Measurements from ENCODE around the gene EPC2.
"Not testable (repeated sequence)": the region's sequence is repeated elsewhere in the genome, so short reads cannot be mapped to it uniquely, and the experiment has no call there.

EPC2 gene

DNA sequence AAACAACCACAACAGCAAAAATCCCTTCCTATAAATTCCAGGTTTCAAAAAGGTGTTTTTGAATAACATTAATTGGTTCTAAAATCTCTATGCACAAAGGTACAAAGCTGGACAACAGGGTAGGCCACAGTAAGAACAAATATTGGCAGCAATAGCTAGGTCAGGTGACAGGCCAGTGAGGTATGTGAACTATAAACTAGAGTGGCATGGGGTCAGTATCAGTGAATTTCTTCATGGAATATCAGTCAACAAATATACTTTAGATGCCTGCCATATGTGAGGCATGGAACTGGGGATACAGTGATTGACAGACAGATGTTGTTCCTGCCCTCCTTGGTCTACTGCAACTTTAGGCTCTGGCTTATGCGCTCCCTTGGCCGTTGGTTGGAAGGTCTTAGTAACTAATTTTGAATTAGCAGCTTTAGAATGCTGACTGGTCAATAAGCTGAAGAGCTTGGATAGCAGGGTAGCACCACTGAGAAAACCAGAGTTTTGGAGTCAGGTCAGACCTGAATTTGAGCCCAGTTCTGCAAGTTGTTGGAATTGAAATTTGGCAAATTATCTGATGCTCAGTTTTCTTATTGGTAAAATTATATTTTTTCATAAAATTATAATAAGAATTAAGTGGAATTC is 2.3 kb upstream of the EPC2 start:
- DNase-seq (ENCODE audit: low read depth, low spot score) = no peak

- DNase-seq (ENCODE audit: low read depth, low spot score) = no peak
Measured at GRCh38 chr2:148642891-148643416, 1.6 kb upstream of the EPC2 start.

DNA sequence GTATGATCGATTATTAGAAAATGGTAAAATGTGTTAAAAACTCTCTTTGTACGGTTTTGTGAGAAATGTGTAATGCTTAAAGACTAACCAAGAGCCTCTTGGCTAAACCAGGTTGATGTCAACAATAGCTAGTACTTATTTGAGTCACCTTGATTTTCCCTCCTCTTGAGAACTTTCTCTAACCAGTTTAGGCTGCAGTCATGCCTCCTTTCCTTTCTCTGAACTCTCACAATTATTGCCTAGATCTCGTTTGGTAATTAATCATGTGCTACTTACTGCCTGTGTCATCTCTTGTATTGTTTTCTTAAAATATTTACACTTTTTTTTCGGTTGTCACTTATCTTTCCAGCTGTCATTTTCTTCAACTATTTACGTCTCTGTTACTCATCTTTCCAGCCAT is 1.1 kb upstream of the EPC2 start:
- DNase-seq (ENCODE audit: low read depth, low spot score) = no peak

GRCh38 chr2:148644883-148645538 is 460 bp downstream of the EPC2 start:
- DNase-seq (ENCODE audit: low read depth, low spot score) = peak; percentile 68

GRCh38 chr2:148645539-148646230 is 1.1 kb downstream of the EPC2 start:
- no peak for DNase-seq (ENCODE audit: low read depth, low spot score)

- DNase-seq (ENCODE audit: low read depth, low spot score) = no peak
Measured at GRCh38 chr2:148646231-148646559, 1.6 kb downstream of the EPC2 start.

- DNase-seq (ENCODE audit: low read depth, low spot score) = not testable (repeated sequence)
Measured at GRCh38 chr2:148647711-148648110, 3.2 kb downstream of the EPC2 start.

GRCh38 chr2:148649936-148650335 is 5.4 kb downstream of the EPC2 start:
- DNase-seq (ENCODE audit: low read depth, low spot score) = no peak

- DNase-seq (ENCODE audit: low read depth, low spot score) = no peak
Measured at GRCh38 chr2:148650881-148651280, 6.3 kb downstream of the EPC2 start.

GRCh38 chr2:148651972-148652371 is 7.4 kb downstream of the EPC2 start:
- no peak for DNase-seq (ENCODE audit: low read depth, low spot score)

DNA sequence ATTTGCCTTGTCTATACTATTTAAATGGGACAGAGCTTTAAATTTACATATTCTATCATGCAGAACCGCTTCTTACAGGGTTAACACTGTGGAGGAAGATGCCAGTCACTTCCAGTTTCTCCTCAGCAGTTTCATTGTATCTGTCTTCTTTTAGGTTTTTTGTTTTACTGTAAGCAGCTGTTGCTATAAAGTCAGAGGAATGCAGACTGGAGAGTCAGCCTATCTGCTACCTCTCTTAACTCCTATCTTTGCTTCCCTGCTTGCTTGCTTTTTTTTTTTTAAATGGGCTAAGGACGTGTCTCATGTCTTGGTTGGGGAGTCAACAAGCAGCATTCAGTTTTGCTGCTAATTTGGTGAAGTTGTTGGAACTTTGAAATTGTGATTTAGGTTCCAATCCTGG is 8.9 kb downstream of the EPC2 start:
- DNase-seq (ENCODE audit: low read depth, low spot score) = no peak

- no peak for DNase-seq (ENCODE audit: low read depth, low spot score)
Measured at GRCh38 chr2:148654435-148654834, 9.9 kb downstream of the EPC2 start.

GRCh38 chr2:148656516-148656915 is 12.0 kb downstream of the EPC2 start:
- no peak for DNase-seq (ENCODE audit: low read depth, low spot score)

- DNase-seq (ENCODE audit: low read depth, low spot score) = no peak
Measured at GRCh38 chr2:148658807-148659722, 14.5 kb downstream of the EPC2 start.

DNA sequence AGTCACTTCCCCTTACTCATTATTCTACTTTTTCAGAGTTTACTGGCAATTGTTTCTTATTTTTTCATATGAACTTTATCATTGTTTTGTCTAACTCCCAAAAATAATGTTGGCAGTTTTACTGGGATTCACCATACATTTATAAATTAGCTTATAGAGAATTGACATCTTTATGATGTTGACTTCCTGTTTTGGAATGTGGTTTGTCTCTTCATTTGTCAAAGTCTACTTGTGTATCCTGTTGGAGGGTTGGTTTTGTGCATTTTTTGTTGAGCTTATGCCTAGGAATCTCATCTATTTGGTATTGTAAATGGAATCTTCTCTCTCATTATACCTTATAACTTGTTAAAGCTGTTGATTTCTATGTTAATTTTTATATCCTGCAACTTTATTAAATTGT is 16.4 kb downstream of the EPC2 start:
- no peak for DNase-seq (ENCODE audit: low read depth, low spot score)

- DNase-seq (ENCODE audit: low read depth, low spot score) = not testable (repeated sequence)
Measured at GRCh38 chr2:148662332-148662731, 17.8 kb downstream of the EPC2 start.

DNA sequence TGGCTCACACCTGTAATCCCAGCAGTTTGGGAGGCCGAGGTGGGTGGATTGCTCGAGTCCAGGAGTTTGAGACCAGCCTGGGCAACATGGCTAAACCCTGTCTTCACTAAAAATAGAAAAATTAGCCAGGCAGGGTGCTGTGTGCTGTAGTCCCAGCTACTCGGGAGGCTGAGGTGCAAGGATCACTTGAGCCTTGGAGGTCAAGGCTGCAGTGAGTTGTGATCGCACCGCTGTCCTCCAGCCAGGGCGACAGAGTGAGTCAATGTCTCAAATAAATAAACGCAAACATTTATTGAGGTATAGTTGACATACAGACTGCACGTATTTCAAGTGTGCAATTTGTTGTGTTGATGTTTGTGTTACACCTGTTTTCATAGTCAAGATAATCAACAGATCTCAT is 19.7 kb downstream of the EPC2 start:
- DNase-seq (ENCODE audit: low read depth, low spot score) = no peak

GRCh38 chr2:148666555-148666954 is 22.0 kb downstream of the EPC2 start:
- DNase-seq (ENCODE audit: low read depth, low spot score) = no peak

GRCh38 chr2:148667113-148667836 is 22.7 kb downstream of the EPC2 start:
- no peak for DNase-seq (ENCODE audit: low read depth, low spot score)

DNA sequence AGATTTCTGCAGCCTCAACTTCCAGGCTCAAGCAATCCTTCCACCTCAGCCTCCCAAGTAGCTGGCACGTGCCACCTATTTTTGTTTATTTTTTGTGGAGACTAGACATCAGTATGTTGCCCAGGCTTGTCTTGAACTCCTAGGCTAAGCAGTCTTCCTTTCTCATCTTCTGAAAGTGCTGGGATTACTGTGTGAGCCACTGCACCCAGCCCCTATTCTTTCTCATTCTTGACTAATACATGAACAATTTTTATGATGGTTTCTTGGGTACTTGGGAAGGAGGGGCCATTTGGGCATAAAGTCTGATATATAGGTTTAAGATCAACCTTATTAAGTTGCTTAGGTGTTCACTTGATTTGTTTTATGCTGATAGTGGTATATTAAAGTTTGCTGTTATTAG is 26.2 kb downstream of the EPC2 start:
- no peak for DNase-seq (ENCODE audit: low read depth, low spot score)

Measured in iPS DF 19.7 (cell line).